Liver (tissue), 9 donors: ENCODE results near the gene GREM2. TPM values are rescaled to one million over a fixed set of nuclear protein-coding genes. Genes with fewer than 3 reads are reported as not detected.

Experiments
- DNase-seq: peaks from one replicate; pipeline ENCODE4 v3.0.0-alpha.2; 2017; ENCODE audit warnings: low spot score
- H3K27ac ChIP-seq, 2 donors: one replicate each; pipeline ENCODE4 v1.7.0; 2013; ENCODE audit warnings: inconsistent platforms in 2 of 2, low read length in 2 of 2, control low read depth in 1 of 2, low read depth in 1 of 2, mild to moderate bottlenecking in 1 of 2
- H3K27me3 ChIP-seq, 4 donors: one replicate each; pipeline versions ENCODE4 v1.6.1 to v1.7.0; 2013; ENCODE audit warnings: low read length in 3 of 4, inconsistent platforms in 1 of 4, mild to moderate bottlenecking in 1 of 4, moderate library complexity in 1 of 4; ENCODE audit not compliant: control insufficient read depth in 4 of 4, insufficient read depth in 4 of 4
- H3K36me3 ChIP-seq, 4 donors: one replicate each; pipeline versions ENCODE4 v1.6.1 to v1.7.0; 2013; ENCODE audit warnings: low read length in 3 of 4, mild to moderate bottlenecking in 3 of 4, low read depth in 1 of 4, moderate library complexity in 1 of 4; ENCODE audit not compliant: control insufficient read depth in 4 of 4, insufficient read depth in 3 of 4
- H3K4me1 ChIP-seq, 4 donors: one replicate each; pipeline versions ENCODE4 v1.6.1 to v1.7.0; 2013; ENCODE audit warnings: low read length in 3 of 4, mild to moderate bottlenecking in 3 of 4, moderate library complexity in 1 of 4; ENCODE audit not compliant: control insufficient read depth in 4 of 4, insufficient read depth in 4 of 4
- H3K4me3 ChIP-seq, 3 donors: one replicate each; pipeline versions ENCODE4 v1.6.1 to v1.7.0; 2013; ENCODE audit warnings: low read length in 3 of 3, control low read depth in 1 of 3, low read depth in 1 of 3, mild to moderate bottlenecking in 1 of 3
- H3K9ac ChIP-seq, 2 donors: one replicate each; pipeline ENCODE4 v1.7.0; 2013; ENCODE audit warnings: low read length in 2 of 2, mild to moderate bottlenecking in 2 of 2, moderate library complexity in 2 of 2, control low read depth in 1 of 2, low read depth in 1 of 2
- H3K9me3 ChIP-seq, 4 donors: one replicate each; pipeline versions ENCODE4 v1.6.1 to v1.7.0; 2013; ENCODE audit warnings: low read length in 3 of 4; ENCODE audit not compliant: control insufficient read depth in 4 of 4
- ATF3 ChIP-seq: IDR thresholded peaks from 2 replicates; pipeline ENCODE4 v1.6.1; 2016; ENCODE audit warnings: antibody characterized with exemption
- CTCF ChIP-seq: fragments of 150-350 bp; IDR thresholded peaks from 2 replicates; pipeline ENCODE4 v1.5.1; 2017; ENCODE audit warnings: improper control_type of control experiment, low read depth, low read length; ENCODE audit not compliant: missing input control
- EGR1 ChIP-seq, 2 donors: IDR thresholded peaks; 2 replicates each; pipeline ENCODE4 v1.6.1; 2016 to 2018; ENCODE audit warnings: antibody characterized with exemption in 2 of 2, low read depth in 2 of 2
- FOXA1 ChIP-seq: IDR thresholded peaks from 2 replicates; pipeline ENCODE4 v1.6.1; 2016; ENCODE audit warnings: antibody characterized with exemption
- FOXA2 ChIP-seq: IDR thresholded peaks from 2 replicates; pipeline ENCODE4 v1.6.1; 2016; ENCODE audit warnings: antibody characterized with exemption
- GABPA ChIP-seq, 2 donors: IDR thresholded peaks in 1 of 2; conservative IDR thresholded peaks in 1 of 2; 2 replicates each; pipeline ENCODE4 v1.6.1; 2016; ENCODE audit warnings: antibody characterized with exemption in 2 of 2, mild to moderate bottlenecking in 1 of 2, moderate library complexity in 1 of 2
- HNF4A ChIP-seq, 2 donors: conservative IDR thresholded peaks; 2 replicates each; pipeline ENCODE4 v1.6.1; 2016; ENCODE audit warnings: antibody characterized with exemption in 2 of 2, mild to moderate bottlenecking in 2 of 2
- HNF4G ChIP-seq: IDR thresholded peaks from 2 replicates; pipeline ENCODE4 v1.6.1; 2016; ENCODE audit warnings: antibody characterized with exemption
- JUND ChIP-seq, 2 donors: IDR thresholded peaks; 2 replicates each; pipeline ENCODE4 v1.6.1; 2016; ENCODE audit warnings: antibody characterized with exemption in 2 of 2
- MAX ChIP-seq: IDR thresholded peaks from 2 replicates; pipeline ENCODE4 v1.6.1; 2016; ENCODE audit warnings: antibody characterized with exemption
- RAD21 ChIP-seq, 2 donors: IDR thresholded peaks; 2 replicates each; pipeline ENCODE4 v1.6.1; 2016; ENCODE audit warnings: antibody characterized with exemption in 2 of 2, mild to moderate bottlenecking in 2 of 2
- REST ChIP-seq: IDR thresholded peaks from 2 replicates; pipeline ENCODE4 v1.6.1; 2016; ENCODE audit warnings: antibody characterized with exemption, mild to moderate bottlenecking
- RXRA ChIP-seq, 2 donors: IDR thresholded peaks; 2 replicates each; pipeline ENCODE4 v1.6.1; 2017 to 2018; ENCODE audit warnings: antibody characterized with exemption in 2 of 2, mild to moderate bottlenecking in 1 of 2
- SP1 ChIP-seq: IDR thresholded peaks from 2 replicates; pipeline ENCODE4 v1.6.1; 2018; ENCODE audit warnings: antibody characterized with exemption, mild to moderate bottlenecking
- TAF1 ChIP-seq: conservative IDR thresholded peaks from 2 replicates; pipeline ENCODE4 v1.6.1; 2016; ENCODE audit warnings: antibody characterized with exemption, mild to moderate bottlenecking
- YY1 ChIP-seq: IDR thresholded peaks from 2 replicates; pipeline ENCODE4 v1.6.1; 2016; ENCODE audit warnings: antibody characterized with exemption, mild to moderate bottlenecking
- ZBTB33 ChIP-seq: IDR thresholded peaks from 2 replicates; pipeline ENCODE4 v1.6.1; 2016; ENCODE audit warnings: antibody characterized with exemption
- WGBS: extraction: QIAGEN DNeasy Blood & Tissue Kit; methylation state at CpG from one replicate; pipeline ENCODE4 v1.1.7; 2013; 5-methylcytosine and 5-hydroxymethylcytosine counted together
- polyA plus RNA-seq, 2 donors: library from polyadenylated mRNA; stranded (reverse) in 1 of 2; unstranded in 1 of 2; fragments of 200-250 nt in 1 of 2; fragments of >200 nt in 1 of 2; fragmentation: Nextera tagmentation in 1 of 2; extraction: Ambion mirVana in 1 of 2; gene quantifications; one replicate each; pipeline versions ENCODE4 v1.2.1 to v1.2.3, GENCODE V29; 2013 to 2015
- total RNA-seq, 2 donors: library from RNA; depleted of rRNA; stranded (reverse); fragments of >200 nt; gene quantifications; one replicate each; pipeline ENCODE4 v1.2.3, GENCODE V29; 2014
- donor health status: healthy.
- donor health status: healthy.
- donor health status: healthy.
- donor health status: healthy.
- donor health status: healthy.

Gene GREM2
- total and polyA plus RNA-seq, 4 donors = 0.19 to 19.5 (median 4.3) TPM

- no peaks in the 10 kb centered on the region for H3K36me3 ChIP-seq
- H3K4me3 ChIP-seq = no peak overlapping the region
- 85% methylated on average over 4 of the region's 4 CpGs for WGBS
- no peaks in the 10 kb centered on the region for H3K27me3 ChIP-seq
- no peaks in the 10 kb centered on the region for H3K9me3 ChIP-seq
- no peak for DNase-seq
- H3K4me1 ChIP-seq = peaks cover 0 to 2% (median 0%) of the 10 kb centered on the region in 4 donors
- no peak overlapping the region for H3K9ac ChIP-seq
- no peak overlapping the region for H3K27ac ChIP-seq
- TF ChIP-seq ATF3 (no peak), JUND (IDR thresholded peaks at IDR 0.05) (no peak), YY1 (no peak), CTCF (no peak), FOXA2 (no peak), RXRA (IDR thresholded peaks at IDR 0.05) (no peak), SP1 (no peak), MAX (no peak), REST (no peak), ZBTB33 (no peak), RAD21 (IDR thresholded peaks at IDR 0.05) (no peak), HNF4G (no peak), GABPA (IDR thresholded peaks at IDR 0.05 in 1 of 2, conservative IDR thresholded peaks at IDR 0.05 in 1 of 2) (no peak), FOXA1 (no peak)
Measured at GRCh38 chr1:240475832-240476231, 136.1 kb downstream of the GREM2 start.

GRCh38 chr1:240474133-240474614 lies 137.8 kb downstream of the GREM2 start:
- WGBS = 37% methylated on average over 5 of the region's 5 CpGs
- H3K4me3 ChIP-seq = peak overlapping the region in 1 of 3 donors; percentile 23
- no peaks in the 10 kb centered on the region for H3K27me3 ChIP-seq
- peaks cover 0 to 2% (median 0%) of the 10 kb centered on the region in 4 donors for H3K4me1 ChIP-seq
- H3K36me3 ChIP-seq = no peaks in the 10 kb centered on the region
- peak overlapping the region in 1 of 2 donors; percentile 11 for H3K9ac ChIP-seq
- no peak for DNase-seq
- H3K9me3 ChIP-seq = no peaks in the 10 kb centered on the region
- H3K27ac ChIP-seq = no peak overlapping the region
- TF ChIP-seq REST = no peak
- TF ChIP-seq HNF4G = no peak
- TF ChIP-seq ATF3 = no peak
- TF ChIP-seq JUND (IDR thresholded peaks at IDR 0.05) = peak; percentile 21 to 71
- peak in 1 of 2 donors; percentile 9 for TF ChIP-seq RXRA (IDR thresholded peaks at IDR 0.05)
- no peak for TF ChIP-seq CTCF
- no peak for TF ChIP-seq EGR1 (IDR thresholded peaks at IDR 0.05; ENCODE audit: low read depth in 2 of 2)
- TF ChIP-seq TAF1 = no peak
- TF ChIP-seq HNF4A (conservative IDR thresholded peaks at IDR 0.05) = peak; percentile 21 to 28
